HG03139 (cell line): ENCODE measurements around the gene EDDM3A.

ENCODE experiments used
- ATAC-seq: cut with Tn5 transposase; IDR thresholded peaks from one replicate; pipeline ENCODE4 v1.9.1; 2021; ENCODE audit not compliant: unreplicated experiment

The EDDM3A gene

GRCh38 chr14:20782280-20782890, 36.7 kb downstream of the EDDM3A start:
- peak; percentile 67 for ATAC-seq

GRCh38 chr14:20787025-20787424, 41.3 kb downstream of the EDDM3A start:
- ATAC-seq: no peak

- no peak for ATAC-seq
Measured at GRCh38 chr14:20789230-20789813, 43.6 kb downstream of the EDDM3A start.

GRCh38 chr14:20790464-20791116, 44.9 kb downstream of the EDDM3A start:
- ATAC-seq: no peak

GRCh38 chr14:20791187-20791586, 45.5 kb downstream of the EDDM3A start:
- no peak for ATAC-seq

GRCh38 chr14:20791597-20791996, 45.9 kb downstream of the EDDM3A start:
- no peak for ATAC-seq

- ATAC-seq: no peak
Measured at GRCh38 chr14:20792556-20792955, 46.9 kb downstream of the EDDM3A start.

GRCh38 chr14:20794644-20795369, 49.1 kb downstream of the EDDM3A start:
- ATAC-seq: no peak

- ATAC-seq: no peak
Measured at GRCh38 chr14:20797164-20797563, 51.5 kb downstream of the EDDM3A start.
